H9 (cell line): ENCODE results near the gene ABR. TPM values are rescaled to one million over a fixed set of nuclear protein-coding genes. Genes with fewer than 3 reads are reported as not detected.

Experiments
- DNase-seq: peaks from one replicate; pipeline ENCODE4 v3.0.0-alpha.2; 2017
- H2AFZ ChIP-seq: one replicate; pipeline ENCODE4 v1.6.1; 2013; ENCODE audit warnings: mild to moderate bottlenecking, low read length, control low read depth, moderate library complexity
- H2AK5ac ChIP-seq: 2 replicates; pipeline ENCODE4 v1.6.1; 2013; ENCODE audit warnings: low read length, control low read depth, mixed read lengths; ENCODE audit not compliant: insufficient read length
- H2BK120ac ChIP-seq: one replicate; pipeline ENCODE4 v1.6.1; 2013; ENCODE audit warnings: low read depth, mild to moderate bottlenecking, low read length, control low read depth, inconsistent platforms; ENCODE audit not compliant: poor library complexity, severe bottlenecking
- H2BK12ac ChIP-seq: 2 replicates; pipeline ENCODE4 v1.6.1; 2013; ENCODE audit warnings: low read length, control low read depth, mixed read lengths, low read depth; ENCODE audit not compliant: insufficient read length
- H2BK15ac ChIP-seq: 2 replicates; pipeline ENCODE4 v1.6.1; 2013; ENCODE audit warnings: low read depth, low read length, control low read depth
- H2BK20ac ChIP-seq: one replicate; pipeline ENCODE4 v1.6.1; 2013; ENCODE audit warnings: low read depth, mild to moderate bottlenecking, low read length, control low read depth, inconsistent platforms; ENCODE audit not compliant: poor library complexity, severe bottlenecking
- H2BK5ac ChIP-seq: 2 replicates; pipeline ENCODE4 v1.6.1; 2013; ENCODE audit warnings: low read length, control low read depth, mixed read lengths; ENCODE audit not compliant: insufficient read length
- H3K14ac ChIP-seq: 2 replicates; pipeline ENCODE4 v1.6.1; 2013; ENCODE audit warnings: low read length, control low read depth; ENCODE audit not compliant: insufficient read depth
- H3K18ac ChIP-seq: 2 replicates; pipeline ENCODE4 v1.6.1; 2013; ENCODE audit warnings: low read depth, mild to moderate bottlenecking, mixed read lengths, low read length, control low read depth; ENCODE audit not compliant: insufficient read length
- H3K23ac ChIP-seq: 2 replicates; pipeline ENCODE4 v1.6.1; 2013; ENCODE audit warnings: low read length, control low read depth, mixed read lengths, low read depth; ENCODE audit not compliant: insufficient read length
- H3K23me2 ChIP-seq: 2 replicates; pipeline ENCODE4 v1.6.1; 2013; ENCODE audit warnings: low read depth, mild to moderate bottlenecking, mixed read lengths, low read length, control low read depth; ENCODE audit not compliant: insufficient read length, poor library complexity, severe bottlenecking
- H3K27ac ChIP-seq: 2 replicates; pipeline ENCODE4 v1.5.1; 2013; ENCODE audit warnings: low read length, control low read depth, mixed read lengths, low read depth; ENCODE audit not compliant: insufficient read length
- H3K27me3 ChIP-seq: 2 replicates; pipeline ENCODE4 v1.6.1; 2013; ENCODE audit warnings: low read length, control low read depth, inconsistent platforms; ENCODE audit not compliant: insufficient read depth
- H3K4ac ChIP-seq: 2 replicates; pipeline ENCODE4 v1.6.1; 2013; ENCODE audit warnings: low read depth, mild to moderate bottlenecking, control low read depth, inconsistent platforms, low read length, moderate library complexity
- H3K4me1 ChIP-seq: 2 replicates; pipeline ENCODE4 v1.6.1; 2013; ENCODE audit warnings: low read length, control low read depth, inconsistent platforms; ENCODE audit not compliant: insufficient read depth
- H3K4me2 ChIP-seq: 2 replicates; pipeline ENCODE4 v1.6.1; 2013; ENCODE audit warnings: low read length, control low read depth, mixed read lengths; ENCODE audit not compliant: insufficient read length, insufficient read depth
- H3K56ac ChIP-seq: 2 replicates; pipeline ENCODE4 v1.6.1; 2013; ENCODE audit warnings: low read depth, mild to moderate bottlenecking, mixed read lengths, low read length, control low read depth; ENCODE audit not compliant: insufficient read length
- H3K79me1 ChIP-seq: 2 replicates; pipeline ENCODE4 v1.6.1; 2013; ENCODE audit warnings: low read depth, mild to moderate bottlenecking, moderate library complexity, low read length, control low read depth, inconsistent platforms; ENCODE audit not compliant: insufficient read depth, poor library complexity, severe bottlenecking
- H3K79me2 ChIP-seq: 2 replicates; pipeline ENCODE4 v1.6.1; 2013; ENCODE audit warnings: low read length, control low read depth, inconsistent platforms; ENCODE audit not compliant: insufficient read depth
- H3K9ac ChIP-seq: 2 replicates; pipeline ENCODE4 v1.6.1; 2013; ENCODE audit warnings: low read length, control low read depth, mixed read lengths; ENCODE audit not compliant: insufficient read length; ENCODE audit errors: extremely low read depth
- H3K9me3 ChIP-seq: one replicate; pipeline ENCODE4 v1.6.1; 2013; ENCODE audit warnings: low read depth, low read length, inconsistent platforms; ENCODE audit not compliant: control insufficient read depth
- H3T11ph ChIP-seq: one replicate; pipeline ENCODE4 v1.6.1; 2013; ENCODE audit warnings: mild to moderate bottlenecking, low read length, control low read depth, inconsistent platforms
- H4K20me1 ChIP-seq: one replicate; pipeline ENCODE4 v1.6.1; 2013; ENCODE audit not compliant: control insufficient read depth, insufficient read length, insufficient read depth
- H4K5ac ChIP-seq: 2 replicates; pipeline ENCODE4 v1.6.1; 2013; ENCODE audit warnings: low read depth, mild to moderate bottlenecking, mixed read lengths, low read length, control low read depth; ENCODE audit not compliant: insufficient read length
- H4K8ac ChIP-seq: replicated peaks from 2 replicates; pipeline ENCODE4 v1.6.1; 2013; ENCODE audit warnings: low read length, control low read depth, mixed read lengths, low read depth; ENCODE audit not compliant: insufficient read length
- H4K91ac ChIP-seq: 2 replicates; pipeline ENCODE4 v1.6.1; 2013; ENCODE audit warnings: low read depth, mild to moderate bottlenecking, moderate library complexity, mixed read lengths, low read length, control low read depth; ENCODE audit not compliant: insufficient read length
- H3K27ac Mint-ChIP-seq, 3 experiments: 2 replicates in 2 of 3; 3 replicates in 1 of 3; pipeline ENCODE4 v1.8.0; 2020 to 2021; ENCODE audit warnings: mixed read lengths in 3 of 3, mild to moderate bottlenecking in 1 of 3, moderate library complexity in 1 of 3
- H3K27me3 Mint-ChIP-seq: 2 replicates; pipeline ENCODE4 v1.8.0; 2021; ENCODE audit warnings: low read depth, mild to moderate bottlenecking, moderate library complexity, mixed read lengths
- H3K36me3 Mint-ChIP-seq, 3 experiments: 2 replicates in 2 of 3; 3 replicates in 1 of 3; pipeline ENCODE4 v1.8.0; 2020 to 2021; ENCODE audit warnings: low read depth in 3 of 3, mixed read lengths in 3 of 3; ENCODE audit not compliant: insufficient read depth in 1 of 3
- H3K4me1 Mint-ChIP-seq, 2 experiments: 2 replicates each; pipeline ENCODE4 v1.8.0; 2020; ENCODE audit warnings: mixed read lengths in 2 of 2
- H3K4me3 Mint-ChIP-seq, 2 experiments: 2 replicates in 1 of 2; 3 replicates in 1 of 2; pipeline ENCODE4 v1.8.0; 2020 to 2021; ENCODE audit warnings: mild to moderate bottlenecking in 2 of 2, mixed read lengths in 2 of 2, moderate library complexity in 1 of 2
- H3K9me3 Mint-ChIP-seq, 2 experiments: 2 replicates in 1 of 2; 3 replicates in 1 of 2; pipeline ENCODE4 v1.8.0; 2020; ENCODE audit warnings: mild to moderate bottlenecking in 2 of 2, mixed read lengths in 2 of 2, moderate library complexity in 1 of 2
- WGBS: extraction: QIAGEN DNeasy Blood & Tissue Kit; methylation state at CpG from one replicate; pipeline ENCODE4 v1.1.7; 2013; ENCODE audit warnings: missing lambda C conversion rate, low lambda C conversion rate, mixed read lengths; ENCODE audit not compliant: insufficient read length; ENCODE audit errors: extremely low coverage; 5-methylcytosine and 5-hydroxymethylcytosine counted together
- total RNA-seq: library from RNA; stranded (reverse); gene quantifications from 2 replicates; pipeline ENCODE4 v1.2.1, GENCODE V29; 2021
- TF ChIP-seq, protein P1 (sequence below): fragments of 200-600 bp; sonication (generic); conservative IDR thresholded peaks from 3 replicates; pipeline ENCODE4 v1.8.0; 2021; ENCODE audit warnings: antibody characterized with exemption, mild to moderate bottlenecking

The ABR gene
- total RNA-seq, 1 experiment from 2014 or later: 34.7 TPM

DNA sequence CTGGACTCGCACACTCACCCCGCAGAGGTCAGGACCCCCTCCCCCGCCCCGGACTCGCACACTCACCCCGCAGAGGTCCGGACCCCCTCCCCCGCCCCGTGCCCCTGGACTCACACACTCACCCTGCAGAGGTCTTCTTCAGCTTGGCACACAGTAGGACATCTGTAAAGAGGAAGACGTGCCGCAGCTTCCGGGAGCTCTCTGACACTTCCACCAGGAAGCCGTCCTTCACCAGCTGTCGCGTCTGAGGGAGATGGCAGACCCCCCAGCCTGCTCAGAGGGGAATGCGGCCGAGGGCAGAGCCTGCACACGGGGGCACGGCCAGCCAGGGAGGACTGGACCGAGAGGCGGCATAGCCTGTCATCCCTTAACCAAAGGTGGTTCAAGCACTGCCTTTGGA lies 109.9 kb downstream of the ABR start:
- Histone ChIP-seq H3K27me3 (no peaks in the 10 kb centered on the region), H3K23me2 (no peaks in the 10 kb centered on the region), H3K14ac (no peak overlapping the region), H3K79me1 (no peaks in the 10 kb centered on the region), H3K9ac (no peak overlapping the region), H3K4ac (no peak overlapping the region), H2BK15ac (no peak overlapping the region), H3K18ac (no peak overlapping the region), H3K79me2 (no peaks in the 10 kb centered on the region), H3K56ac (no peak overlapping the region), H2AFZ (no peak overlapping the region), H4K8ac (no peak overlapping the region), H3K23ac (no peak overlapping the region), H2AK5ac (no peak overlapping the region), H4K20me1 (no peaks in the 10 kb centered on the region), H2BK12ac (no peak overlapping the region), H2BK5ac (no peak overlapping the region), H3T11ph (no peak overlapping the region), H3K4me1 (no peaks in the 10 kb centered on the region), H4K5ac (no peak overlapping the region), H2BK120ac (no peak overlapping the region), H3K27ac (no peak overlapping the region), H3K9me3 (no peaks in the 10 kb centered on the region), H3K4me2 (no peak overlapping the region), H2BK20ac (no peak overlapping the region), H4K91ac (no peak overlapping the region)
- no CpG with 5 or more reads among the region's 21 CpGs for WGBS
- no peak for DNase-seq
- peaks cover 12 to 15% of the 10 kb centered on the region in 2 experiments for H3K9me3 Mint-ChIP-seq
- no peak overlapping the region for H3K4me3 Mint-ChIP-seq
- H3K4me1 Mint-ChIP-seq: 0 out of 4 replicates have a peak, but pooled peaks cover 0 to 10% of the 10 kb centered on the region in 2 experiments
- H3K27ac Mint-ChIP-seq: no peak overlapping the region
- H3K27me3 Mint-ChIP-seq: no peaks in the 10 kb centered on the region; the same call in 1 of the 2 replicates
- peaks cover 21 to 42% (median 28%) of the 10 kb centered on the region in 3 experiments for H3K36me3 Mint-ChIP-seq
- TF ChIP-seq, protein P1, sequence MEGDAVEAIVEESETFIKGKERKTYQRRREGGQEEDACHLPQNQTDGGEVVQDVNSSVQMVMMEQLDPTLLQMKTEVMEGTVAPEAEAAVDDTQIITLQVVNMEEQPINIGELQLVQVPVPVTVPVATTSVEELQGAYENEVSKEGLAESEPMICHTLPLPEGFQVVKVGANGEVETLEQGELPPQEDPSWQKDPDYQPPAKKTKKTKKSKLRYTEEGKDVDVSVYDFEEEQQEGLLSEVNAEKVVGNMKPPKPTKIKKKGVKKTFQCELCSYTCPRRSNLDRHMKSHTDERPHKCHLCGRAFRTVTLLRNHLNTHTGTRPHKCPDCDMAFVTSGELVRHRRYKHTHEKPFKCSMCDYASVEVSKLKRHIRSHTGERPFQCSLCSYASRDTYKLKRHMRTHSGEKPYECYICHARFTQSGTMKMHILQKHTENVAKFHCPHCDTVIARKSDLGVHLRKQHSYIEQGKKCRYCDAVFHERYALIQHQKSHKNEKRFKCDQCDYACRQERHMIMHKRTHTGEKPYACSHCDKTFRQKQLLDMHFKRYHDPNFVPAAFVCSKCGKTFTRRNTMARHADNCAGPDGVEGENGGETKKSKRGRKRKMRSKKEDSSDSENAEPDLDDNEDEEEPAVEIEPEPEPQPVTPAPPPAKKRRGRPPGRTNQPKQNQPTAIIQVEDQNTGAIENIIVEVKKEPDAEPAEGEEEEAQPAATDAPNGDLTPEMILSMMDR: no peak
